Activated T-cell treated with anti-CD3 and anti-CD28 coated beads, Interleukin-2, amount 50 U/mL, for 72 hours (primary cell): ENCODE data around the gene PARVB. TPM values are rescaled to one million over a fixed set of nuclear protein-coding genes. Genes with fewer than 3 reads are reported as not detected.

ENCODE experiments used
- ATAC-seq, 2 donors: fragments of 150-1000 bp; cut with Tn5 transposase; replicated peaks in 1 of 2; 2 replicates each; pipeline ENCODE4 v1.10.0; 2021; ENCODE audit warnings: moderate library complexity in 2 of 2, mild to moderate bottlenecking in 1 of 2
- DNase-seq, 2 donors: peaks; one replicate each; pipeline ENCODE4 v3.0.0; 2021 to 2022; ENCODE audit warnings: mixed read lengths in 1 of 2
- H3K27ac Mint-ChIP-seq: one replicate; pipeline ENCODE4 v1.8.0; 2022; ENCODE audit warnings: mild to moderate bottlenecking, moderate library complexity, mixed read lengths
- H3K27me3 Mint-ChIP-seq: one replicate; pipeline ENCODE4 v1.8.0; 2022; ENCODE audit warnings: low read depth, mixed read lengths
- H3K36me3 Mint-ChIP-seq, 2 donors: one replicate each; pipeline ENCODE4 v1.8.0; 2022; ENCODE audit warnings: mixed read lengths in 2 of 2, mild to moderate bottlenecking in 1 of 2; ENCODE audit not compliant: insufficient read depth in 2 of 2
- H3K4me1 Mint-ChIP-seq: one replicate; pipeline ENCODE4 v1.8.0; 2022; ENCODE audit warnings: low read depth, mixed read lengths
- H3K4me3 Mint-ChIP-seq, 2 donors: one replicate each; pipeline ENCODE4 v1.8.0; 2022; ENCODE audit warnings: mild to moderate bottlenecking in 2 of 2, mixed read lengths in 2 of 2, moderate library complexity in 2 of 2
- H3K9me3 Mint-ChIP-seq, 2 donors: one replicate each; pipeline ENCODE4 v1.8.0; 2022; ENCODE audit warnings: mixed read lengths in 2 of 2
- total RNA-seq, 2 donors: library from RNA; stranded (reverse); gene quantifications; one replicate each; pipeline ENCODE4 v1.2.3, GENCODE V29; 2022

Gene PARVB
- total RNA-seq, 2 donors from 2014 or later, result 28.4 to 55.7 TPM

GRCh38 chr22:44037519-44038375, 13.6 kb downstream of the PARVB start:
- H3K4me3 Mint-ChIP-seq, result no peak overlapping the region
- H3K9me3 Mint-ChIP-seq, result no peaks in the 10 kb centered on the region
- H3K27me3 Mint-ChIP-seq, result peaks cover 9% of the 10 kb centered on the region
- ATAC-seq (no peak), DNase-seq (no peak)
- peaks cover 13% of the 10 kb centered on the region for H3K4me1 Mint-ChIP-seq
- H3K36me3 Mint-ChIP-seq, result no peaks in the 10 kb centered on the region
- no peak overlapping the region for H3K27ac Mint-ChIP-seq

- Mint-ChIP-seq H3K9me3 (no peaks in the 10 kb centered on the region), H3K4me1 (peaks cover 13% of the 10 kb centered on the region), H3K27ac (no peak overlapping the region), H3K4me3 (no peak overlapping the region), H3K36me3 (no peaks in the 10 kb centered on the region), H3K27me3 (peaks cover 9% of the 10 kb centered on the region)
- DNase-seq (no peak), ATAC-seq (no peak)
Observed at GRCh38 chr22:44039566-44040171, 15.6 kb downstream of the PARVB start.

GRCh38 chr22:44042249-44043218, 18.4 kb downstream of the PARVB start:
- no peak for DNase-seq
- H3K4me3 Mint-ChIP-seq, result no peak overlapping the region
- H3K27ac Mint-ChIP-seq, result no peak overlapping the region
- ATAC-seq, result no peak
- H3K9me3 Mint-ChIP-seq, result no peaks in the 10 kb centered on the region
- H3K27me3 Mint-ChIP-seq, result peaks cover 9% of the 10 kb centered on the region
- peaks cover 0 to 2% of the 10 kb centered on the region in 2 donors for H3K36me3 Mint-ChIP-seq
- H3K4me1 Mint-ChIP-seq, result peaks cover 22% of the 10 kb centered on the region

GRCh38 chr22:44045145-44045544, 21.0 kb downstream of the PARVB start:
- H3K9me3 Mint-ChIP-seq, result no peaks in the 10 kb centered on the region
- ATAC-seq (peak in 1 of 2 donors; percentile 26), DNase-seq (no peak)
- no peak overlapping the region for H3K4me3 Mint-ChIP-seq
- H3K27me3 Mint-ChIP-seq, result no peaks in the 10 kb centered on the region
- H3K4me1 Mint-ChIP-seq, result peaks cover 16% of the 10 kb centered on the region
- H3K36me3 Mint-ChIP-seq, result peaks cover 0 to 2% of the 10 kb centered on the region in 2 donors
- H3K27ac Mint-ChIP-seq, result no peak overlapping the region

- H3K4me3 Mint-ChIP-seq, result peak overlapping the region in 1 of 2 donors; percentile 9
- H3K27me3 Mint-ChIP-seq, result peaks cover 10% of the 10 kb centered on the region
- H3K36me3 Mint-ChIP-seq, result peaks cover 0 to 2% of the 10 kb centered on the region in 2 donors
- DNase-seq (no peak), ATAC-seq (no peak)
- no peaks in the 10 kb centered on the region for H3K9me3 Mint-ChIP-seq
- peaks cover 29% of the 10 kb centered on the region for H3K4me1 Mint-ChIP-seq
- peak overlapping the region; percentile 25 for H3K27ac Mint-ChIP-seq
Observed at GRCh38 chr22:44046485-44047141, 22.5 kb downstream of the PARVB start.

- ATAC-seq (peak in 1 of 2 donors; percentile 52), DNase-seq (no peak)
- Mint-ChIP-seq H3K27ac (peak overlapping the region; percentile 65), H3K9me3 (no peaks in the 10 kb centered on the region), H3K27me3 (peaks cover 10% of the 10 kb centered on the region), H3K4me3 (peak overlapping the region; percentile 56 to 82), H3K4me1 (peaks cover 29% of the 10 kb centered on the region), H3K36me3 (peaks cover 0 to 2% of the 10 kb centered on the region in 2 donors)
Observed at GRCh38 chr22:44047891-44048301, 23.8 kb downstream of the PARVB start.

GRCh38 chr22:44049486-44050231, 25.6 kb downstream of the PARVB start:
- Mint-ChIP-seq H3K27ac (no peak overlapping the region), H3K27me3 (peaks cover 10% of the 10 kb centered on the region), H3K4me3 (peak overlapping the region in 1 of 2 donors; percentile 46), H3K4me1 (peaks cover 29% of the 10 kb centered on the region), H3K9me3 (no peaks in the 10 kb centered on the region), H3K36me3 (peaks cover 0 to 2% of the 10 kb centered on the region in 2 donors)
- ATAC-seq (no peak), DNase-seq (no peak)

- H3K4me1 Mint-ChIP-seq, result peaks cover 29% of the 10 kb centered on the region
- ATAC-seq, result no peak
- H3K27ac Mint-ChIP-seq, result no peak overlapping the region
- DNase-seq, result no peak
- no peaks in the 10 kb centered on the region for H3K9me3 Mint-ChIP-seq
- no peak overlapping the region for H3K4me3 Mint-ChIP-seq
- peaks cover 0 to 2% of the 10 kb centered on the region in 2 donors for H3K36me3 Mint-ChIP-seq
- peaks cover 10% of the 10 kb centered on the region for H3K27me3 Mint-ChIP-seq
Observed at GRCh38 chr22:44050766-44051355, 26.8 kb downstream of the PARVB start.

GRCh38 chr22:44051358-44051757, 27.3 kb downstream of the PARVB start:
- DNase-seq, result no peak
- no peak overlapping the region for H3K27ac Mint-ChIP-seq
- H3K4me1 Mint-ChIP-seq, result peaks cover 29% of the 10 kb centered on the region
- no peak overlapping the region for H3K4me3 Mint-ChIP-seq
- H3K36me3 Mint-ChIP-seq, result peaks cover 0 to 2% of the 10 kb centered on the region in 2 donors
- H3K27me3 Mint-ChIP-seq, result peaks cover 10% of the 10 kb centered on the region
- H3K9me3 Mint-ChIP-seq, result no peaks in the 10 kb centered on the region
- no peak for ATAC-seq

- ATAC-seq (no peak), DNase-seq (no peak)
- Mint-ChIP-seq H3K4me3 (no peak overlapping the region), H3K9me3 (no peaks in the 10 kb centered on the region), H3K36me3 (peaks cover 0 to 1% of the 10 kb centered on the region in 2 donors), H3K4me1 (peaks cover 23% of the 10 kb centered on the region), H3K27me3 (peaks cover 10% of the 10 kb centered on the region), H3K27ac (no peak overlapping the region)
Observed at GRCh38 chr22:44051961-44052360, 27.9 kb downstream of the PARVB start.

GRCh38 chr22:44055805-44056204, 31.7 kb downstream of the PARVB start:
- peaks cover 7% of the 10 kb centered on the region for H3K4me1 Mint-ChIP-seq
- H3K4me3 Mint-ChIP-seq, result no peak overlapping the region
- H3K9me3 Mint-ChIP-seq, result peaks cover 0 to 2% of the 10 kb centered on the region in 2 donors
- DNase-seq (no peak), ATAC-seq (no peak)
- H3K27ac Mint-ChIP-seq, result no peak overlapping the region
- H3K36me3 Mint-ChIP-seq, result peaks cover 0 to 6% of the 10 kb centered on the region in 2 donors
- H3K27me3 Mint-ChIP-seq, result peaks cover 8% of the 10 kb centered on the region
